Vagina (tissue), 2 donors: ENCODE data around the gene TMEM220. TPM values are rescaled to one million over a fixed set of nuclear protein-coding genes. Genes with fewer than 3 reads are reported as not detected.
A peak's percentile ranks its signal among the peaks of the same experiment; 100 is the strongest.

Experiments
- DNase-seq, 2 donors: peaks; one replicate each; pipeline ENCODE4 v3.0.0-alpha.2; 2017; ENCODE audit errors: extremely low spot score in 2 of 2
- H3K27ac ChIP-seq: fragments of 200-600 bp; sonication (generic); one replicate; pipeline ENCODE4 v1.5.1; 2019
- H3K27me3 ChIP-seq: fragments of 200-600 bp; sonication (generic); one replicate; pipeline ENCODE4 v1.5.1; 2019
- H3K36me3 ChIP-seq, 2 donors: fragments of 200-600 bp; sonication (generic); one replicate each; pipeline ENCODE4 v1.5.1; 2017 to 2019
- H3K4me1 ChIP-seq: fragments of 200-600 bp; sonication (generic); one replicate; pipeline ENCODE4 v1.5.1; 2019
- H3K4me3 ChIP-seq, 2 donors: fragments of 200-600 bp; sonication (generic); 1 replicate in 1 of 2; 2 replicates in 1 of 2; pipeline ENCODE4 v1.5.1; 2016 to 2019
- H3K9me3 ChIP-seq: fragments of 200-600 bp; sonication (generic); one replicate; pipeline ENCODE4 v1.5.1; 2019
- POLR2A ChIP-seq, 2 donors: fragments of 450-650 bp; IDR thresholded peaks; one replicate each; pipeline ENCODE4 v1.6.1; 2017; ENCODE audit warnings: antibody characterized with exemption in 2 of 2, mild to moderate bottlenecking in 2 of 2, moderate library complexity in 2 of 2
- POLR2AphosphoS5 ChIP-seq, 2 donors: sonication (generic); formaldehyde crosslinking; IDR thresholded peaks; one replicate each; pipeline ENCODE4 v1.9.0; 2017; ENCODE audit warnings: antibody characterized with exemption in 2 of 2, mild to moderate bottlenecking in 2 of 2, low read depth in 1 of 2; ENCODE audit not compliant: insufficient read depth in 1 of 2
- intact Hi-C: fragments of 100-400 bp; cut with DNase I; formaldehyde crosslinking; loops from one replicate; pipeline ENCODE4 v1.15.1; 2023
- total RNA-seq: library from RNA; depleted of rRNA; stranded (reverse); fragments of >200 nt; gene quantifications from one replicate; pipeline ENCODE4 v1.2.3, GENCODE V29; 2016
- TF ChIP-seq, protein P1 (sequence below), 3 experiments: fragments of 450-650 bp in 2 of 3; fragments of 200-600 bp in 1 of 3; sonication (generic) in 1 of 3; IDR thresholded peaks; one replicate each; pipeline ENCODE4 v1.5.1; 2017 to 2019; ENCODE audit warnings: antibody characterized with exemption in 3 of 3, mild to moderate bottlenecking in 2 of 3, moderate library complexity in 2 of 3

Gene TMEM220
- total RNA-seq, 1 donor from 2014 or later = 10.3 TPM

DNA sequence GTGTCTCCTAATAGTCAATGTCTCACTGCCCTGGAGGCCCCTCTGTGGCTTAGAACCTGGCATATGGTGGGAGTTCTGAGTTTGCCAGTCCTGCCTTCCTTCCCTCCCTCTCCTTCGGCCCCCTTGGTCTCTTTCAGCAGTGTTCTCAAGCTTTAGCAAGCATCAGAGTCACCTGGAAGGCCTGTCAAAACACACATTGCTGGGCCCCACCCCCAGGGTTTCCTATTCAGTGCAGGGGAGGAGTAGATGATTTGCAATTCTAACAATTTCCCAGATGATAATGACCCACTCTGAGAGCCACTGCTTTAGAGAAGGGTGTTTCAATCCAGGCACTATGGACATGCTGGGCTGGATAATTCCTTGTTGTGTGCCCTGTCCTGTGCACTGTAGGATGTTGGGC lies 26.4 kb upstream of the TMEM220 start:
- Histone ChIP-seq H3K4me1 (peaks cover 4% of the 10 kb centered on the region), H3K27me3 (no peaks in the 10 kb centered on the region), H3K36me3 (no peaks in the 10 kb centered on the region), H3K27ac (no peak overlapping the region), H3K9me3 (no peaks in the 10 kb centered on the region), H3K4me3 (no peak overlapping the region)
- TF ChIP-seq POLR2AphosphoS5 (IDR thresholded peaks at IDR 0.05; ENCODE audit: insufficient read depth in 1 of 2, low read depth in 1 of 2) = no peak
- no peak for TF ChIP-seq POLR2A (IDR thresholded peaks at IDR 0.05)
- TF ChIP-seq, protein P1, sequence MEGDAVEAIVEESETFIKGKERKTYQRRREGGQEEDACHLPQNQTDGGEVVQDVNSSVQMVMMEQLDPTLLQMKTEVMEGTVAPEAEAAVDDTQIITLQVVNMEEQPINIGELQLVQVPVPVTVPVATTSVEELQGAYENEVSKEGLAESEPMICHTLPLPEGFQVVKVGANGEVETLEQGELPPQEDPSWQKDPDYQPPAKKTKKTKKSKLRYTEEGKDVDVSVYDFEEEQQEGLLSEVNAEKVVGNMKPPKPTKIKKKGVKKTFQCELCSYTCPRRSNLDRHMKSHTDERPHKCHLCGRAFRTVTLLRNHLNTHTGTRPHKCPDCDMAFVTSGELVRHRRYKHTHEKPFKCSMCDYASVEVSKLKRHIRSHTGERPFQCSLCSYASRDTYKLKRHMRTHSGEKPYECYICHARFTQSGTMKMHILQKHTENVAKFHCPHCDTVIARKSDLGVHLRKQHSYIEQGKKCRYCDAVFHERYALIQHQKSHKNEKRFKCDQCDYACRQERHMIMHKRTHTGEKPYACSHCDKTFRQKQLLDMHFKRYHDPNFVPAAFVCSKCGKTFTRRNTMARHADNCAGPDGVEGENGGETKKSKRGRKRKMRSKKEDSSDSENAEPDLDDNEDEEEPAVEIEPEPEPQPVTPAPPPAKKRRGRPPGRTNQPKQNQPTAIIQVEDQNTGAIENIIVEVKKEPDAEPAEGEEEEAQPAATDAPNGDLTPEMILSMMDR (IDR thresholded peaks at IDR 0.05) = no peak
- DNase-seq = peak in 1 of 2 donors; percentile 83
- intact Hi-C loops = no loop called here

DNA sequence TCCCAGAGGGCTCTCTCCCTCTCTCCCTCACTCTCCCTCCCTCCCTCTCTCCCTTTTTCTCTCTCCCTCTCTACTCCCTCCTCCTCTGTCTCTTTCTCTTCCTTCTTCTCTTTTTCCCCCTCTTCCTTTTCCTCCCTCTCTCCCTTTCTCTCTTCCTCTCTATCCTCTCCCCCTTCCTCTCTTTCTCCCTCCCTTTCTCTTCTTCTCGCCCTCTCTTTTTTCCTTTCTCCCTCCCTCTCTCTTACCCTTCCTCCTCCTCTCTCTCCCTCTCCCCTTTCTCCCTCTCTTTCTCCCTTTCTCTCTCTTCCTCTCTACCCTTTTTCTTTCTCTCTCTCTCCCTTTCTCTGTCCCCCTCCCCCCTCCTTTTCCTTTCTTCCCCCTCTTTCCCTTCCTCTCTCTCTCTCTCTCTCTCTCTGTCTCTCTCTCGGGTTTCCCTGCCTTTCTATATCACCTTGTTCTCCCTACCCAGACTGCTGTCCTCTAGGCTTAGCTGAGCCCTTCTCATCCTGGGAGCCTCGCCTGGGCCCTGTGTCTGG lies 25.8 kb upstream of the TMEM220 start:
- peaks cover 4% of the 10 kb centered on the region for H3K4me1 ChIP-seq
- H3K27me3 ChIP-seq = no peaks in the 10 kb centered on the region
- H3K27ac ChIP-seq = no peak overlapping the region
- no peak overlapping the region for H3K4me3 ChIP-seq
- H3K36me3 ChIP-seq = no peaks in the 10 kb centered on the region
- TF ChIP-seq, protein P1 (IDR thresholded peaks at IDR 0.05) = no peak
- no peaks in the 10 kb centered on the region for H3K9me3 ChIP-seq
- no peak for DNase-seq
- intact Hi-C loops = no loop called here

DNA sequence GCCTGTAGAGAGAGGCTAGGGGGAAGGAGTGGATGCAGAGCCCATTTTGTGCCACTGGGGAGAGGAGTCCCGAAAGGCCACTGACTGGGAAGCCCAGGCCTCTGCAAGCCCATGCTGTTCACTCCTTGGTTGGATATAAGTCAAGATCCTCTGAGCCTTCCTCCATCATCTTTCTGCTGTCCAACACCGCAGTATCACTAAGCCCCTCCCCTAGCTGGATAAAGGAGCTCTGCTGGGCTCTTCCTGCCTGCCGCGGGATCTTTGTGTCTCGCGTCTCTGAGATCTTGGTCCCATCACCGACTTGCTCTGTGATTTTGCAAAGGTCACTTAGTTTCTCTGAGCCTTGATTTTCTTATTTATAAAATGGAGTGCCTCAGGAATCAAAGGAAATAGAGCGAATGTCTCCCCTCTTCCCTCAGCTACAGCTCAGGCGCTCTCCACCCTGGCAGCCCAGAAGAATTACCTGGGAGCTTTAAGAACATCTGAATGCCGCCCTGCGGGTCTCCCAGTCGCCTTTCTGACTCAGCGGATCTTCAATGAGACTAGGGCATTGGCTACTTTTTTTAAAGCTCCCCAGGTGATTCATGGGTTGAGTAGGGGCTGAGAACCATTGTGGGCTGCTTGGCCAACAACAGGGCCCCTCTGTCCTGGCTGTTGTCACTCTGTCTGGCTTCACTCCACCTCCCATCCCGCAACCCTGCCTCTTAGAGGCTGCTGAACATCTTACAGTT lies 25.2 kb upstream of the TMEM220 start:
- no peaks in the 10 kb centered on the region for H3K27me3 ChIP-seq
- peaks cover 4% of the 10 kb centered on the region for H3K4me1 ChIP-seq
- H3K27ac ChIP-seq = no peak overlapping the region
- intact Hi-C loops = no loop called here
- DNase-seq = no peak
- H3K4me3 ChIP-seq = no peak overlapping the region
- no peak for TF ChIP-seq POLR2AphosphoS5 (IDR thresholded peaks at IDR 0.05; ENCODE audit: insufficient read depth in 1 of 2, low read depth in 1 of 2)
- TF ChIP-seq POLR2A (IDR thresholded peaks at IDR 0.05) = no peak
- H3K36me3 ChIP-seq = no peaks in the 10 kb centered on the region
- no peaks in the 10 kb centered on the region for H3K9me3 ChIP-seq

DNA sequence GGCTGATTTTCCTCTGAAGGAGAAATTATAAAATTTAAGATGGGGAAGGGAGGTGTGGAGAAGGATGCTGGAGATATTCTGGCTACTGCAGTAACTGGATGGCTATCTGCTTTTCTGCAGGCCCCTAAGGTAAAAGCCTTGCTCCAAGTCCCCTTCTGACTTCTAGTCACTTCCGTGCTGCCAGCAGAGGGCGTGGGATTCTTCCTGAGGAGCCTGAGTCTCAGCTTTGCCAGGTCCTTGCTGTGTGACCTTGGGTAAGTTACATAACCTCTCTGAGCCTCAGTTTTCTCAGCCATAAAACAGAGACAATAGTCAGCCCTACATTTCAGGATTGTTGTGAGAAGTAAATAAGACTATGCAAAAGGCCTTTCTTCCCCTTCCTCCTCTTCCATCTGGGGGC lies 24.3 kb upstream of the TMEM220 start:
- Histone ChIP-seq H3K27me3 (no peaks in the 10 kb centered on the region), H3K9me3 (no peaks in the 10 kb centered on the region), H3K36me3 (no peaks in the 10 kb centered on the region), H3K4me1 (peaks cover 4% of the 10 kb centered on the region), H3K27ac (no peak overlapping the region), H3K4me3 (no peak overlapping the region)
- TF ChIP-seq POLR2AphosphoS5 (IDR thresholded peaks at IDR 0.05; ENCODE audit: insufficient read depth in 1 of 2, low read depth in 1 of 2) (no peak), POLR2A (IDR thresholded peaks at IDR 0.05) (no peak)
- TF ChIP-seq, protein P1 (IDR thresholded peaks at IDR 0.05) = no peak
- intact Hi-C loops = no loop called here
- no peak for DNase-seq

DNA sequence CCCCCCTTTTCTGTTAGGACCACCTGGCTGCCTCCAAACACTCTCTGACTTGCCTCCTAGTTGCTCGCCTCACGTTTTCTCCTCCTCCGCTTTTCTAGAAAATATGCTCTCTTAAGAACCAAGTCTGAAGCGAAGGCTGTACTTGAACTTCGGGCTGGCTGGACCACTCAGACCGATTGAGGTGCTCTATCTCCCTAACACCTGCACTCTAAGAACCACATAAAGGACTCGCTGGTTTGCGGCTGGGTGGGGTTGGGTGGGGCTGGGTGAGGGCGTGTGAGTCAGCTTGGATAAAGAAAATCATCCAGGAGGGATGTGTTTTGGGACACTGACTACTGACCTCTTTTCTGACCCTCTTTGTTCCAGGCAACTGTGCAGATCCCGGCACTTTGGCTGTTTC lies 22.9 kb upstream of the TMEM220 start:
- no peak overlapping the region for H3K4me3 ChIP-seq
- intact Hi-C loops = no loop called here

More for the DNA sequence above, 22.9 kb upstream of the TMEM220 start:
- H3K36me3 ChIP-seq = no peaks in the 10 kb centered on the region
- no peak for DNase-seq
- peaks cover 4% of the 10 kb centered on the region for H3K4me1 ChIP-seq
- H3K27ac ChIP-seq = no peak overlapping the region
- TF ChIP-seq, protein P1 (IDR thresholded peaks at IDR 0.05) = no peak
- TF ChIP-seq POLR2A (IDR thresholded peaks at IDR 0.05) = no peak
- TF ChIP-seq POLR2AphosphoS5 (IDR thresholded peaks at IDR 0.05; ENCODE audit: insufficient read depth in 1 of 2, low read depth in 1 of 2) = no peak
- no peaks in the 10 kb centered on the region for H3K9me3 ChIP-seq
- H3K27me3 ChIP-seq = no peaks in the 10 kb centered on the region
